Measurements from ENCODE around the gene KRTAP5-8.
"Not testable (repeated sequence)": the region's sequence is repeated elsewhere in the genome, so short reads cannot be mapped to it uniquely, and the experiment has no call there.

Gene KRTAP5-8

GRCh38 chr11:71575723-71576424 lies 38.0 kb downstream of the KRTAP5-8 start:
- DNase-seq = no peak

GRCh38 chr11:71576688-71577465 lies 39.1 kb downstream of the KRTAP5-8 start:
- DNase-seq = not testable (repeated sequence)

- no peak for DNase-seq
Measured at GRCh38 chr11:71577469-71578004, 39.7 kb downstream of the KRTAP5-8 start.

GRCh38 chr11:71579513-71579912 lies 41.7 kb downstream of the KRTAP5-8 start:
- not testable (repeated sequence) for DNase-seq

GRCh38 chr11:71580057-71581003 lies 42.5 kb downstream of the KRTAP5-8 start:
- DNase-seq = peak; percentile 20

GRCh38 chr11:71581826-71582225 lies 44.0 kb downstream of the KRTAP5-8 start:
- no peak for DNase-seq

GRCh38 chr11:71582309-71582895 lies 44.6 kb downstream of the KRTAP5-8 start, which contains the start of gene KRTAP5-11:
Gene KRTAP5-11 (minus strand): TSS chr11:71582875. CDS start chr11:71582837, 38 bp downstream.
- no peak for DNase-seq

GRCh38 chr11:71582969-71583368 lies 45.1 kb downstream of the KRTAP5-8 start:
- DNase-seq = not testable (repeated sequence)

GRCh38 chr11:71585673-71586072 lies 47.8 kb downstream of the KRTAP5-8 start:
- not testable (repeated sequence) for DNase-seq

- not testable (repeated sequence) for DNase-seq
Measured at GRCh38 chr11:71588314-71588713, 50.5 kb downstream of the KRTAP5-8 start.
